Thyroid gland (tissue), 4 donors: ENCODE results near the gene NBPF6. TPM values are rescaled to one million over a fixed set of nuclear protein-coding genes. Genes with fewer than 3 reads are reported as not detected.
"Not testable (repeated sequence)": the region's sequence is repeated elsewhere in the genome, so short reads cannot be mapped to it uniquely, and the experiment has no call there.

Source experiments
- DNase-seq, 2 donors: peaks; one replicate each; pipeline ENCODE4 v3.0.0-alpha.2; 2019
- H3K27ac ChIP-seq, 3 donors: fragments of 200-600 bp; sonication (generic); 1 replicate in 2 of 3; 2 replicates in 1 of 3; pipeline ENCODE4 v1.5.1; 2016 to 2019; ENCODE audit warnings: mild to moderate bottlenecking in 1 of 3, moderate library complexity in 1 of 3
- H3K27me3 ChIP-seq: fragments of 200-600 bp; sonication (generic); one replicate; pipeline ENCODE4 v1.5.1; 2019
- H3K36me3 ChIP-seq, 2 donors: fragments of 200-600 bp; sonication (generic); one replicate each; pipeline ENCODE4 v1.5.1; 2016 to 2019
- H3K4me1 ChIP-seq, 2 donors: fragments of 200-600 bp; sonication (generic); one replicate each; pipeline ENCODE4 v1.5.1; 2017 to 2019
- H3K4me3 ChIP-seq, 3 donors: fragments of 200-600 bp; sonication (generic); replicated peaks in 1 of 3; 1 replicate in 2 of 3; 2 replicates in 1 of 3; pipeline ENCODE4 v1.5.1; 2016; ENCODE audit warnings: mild to moderate bottlenecking in 1 of 3
- H3K9me3 ChIP-seq: fragments of 200-600 bp; sonication (generic); one replicate; pipeline ENCODE4 v1.5.1; 2017
- CTCF ChIP-seq, 6 experiments: fragments of 200-600 bp in 3 of 6; fragments of 450-650 bp in 3 of 6; sonication (generic) in 3 of 6; IDR thresholded peaks; one replicate each; pipeline ENCODE4 v1.5.1; 2016 to 2019; ENCODE audit warnings: antibody characterized with exemption in 6 of 6, mild to moderate bottlenecking in 2 of 6, inconsistent platforms in 1 of 6, moderate library complexity in 1 of 6
- POLR2A ChIP-seq, 2 donors: fragments of 450-650 bp; IDR thresholded peaks; one replicate each; pipeline ENCODE4 v1.6.1; 2017; ENCODE audit warnings: antibody characterized with exemption in 2 of 2, mild to moderate bottlenecking in 2 of 2, moderate library complexity in 1 of 2
- WGBS, 2 donors: methylation state at CpG; one replicate each; pipeline ENCODE4 v1.1.5; 2017; 5-methylcytosine and 5-hydroxymethylcytosine counted together
- intact Hi-C: fragments of 100-400 bp; cut with DNase I; formaldehyde crosslinking; loops from one replicate; pipeline ENCODE4 v1.15.1; 2023
- total RNA-seq, 4 donors: library from RNA; depleted of rRNA; stranded (reverse); fragments of >200 nt; gene quantifications; one replicate each; pipeline ENCODE4 v1.2.3, GENCODE V29; 2016

NBPF6 gene
- total RNA-seq, 4 donors from 2014 or later: not detected

- TF ChIP-seq CTCF (IDR thresholded peaks at IDR 0.05) (no peak), POLR2A (IDR thresholded peaks at IDR 0.05) (no peak)
- Histone ChIP-seq H3K36me3 (no peaks in the 10 kb centered on the region), H3K27ac (no peak overlapping the region), H3K9me3 (no peaks in the 10 kb centered on the region), H3K4me1 (no peaks in the 10 kb centered on the region), H3K4me3 (no peak overlapping the region), H3K27me3 (no peaks in the 10 kb centered on the region)
- WGBS, 2 donors: 58 to 61% methylated on average over 3 of the region's 3 CpGs
- no peak for DNase-seq
- intact Hi-C loops: loop anchor here (2.0 kb wide), 1 partner anchor 131 kb away; no protein-coding TSS in a partner anchor
Observed at GRCh38 chr1:108511764-108512163, 61.6 kb downstream of the NBPF6 start.

GRCh38 chr1:108512239-108513043, 62.3 kb downstream of the NBPF6 start:
- no peak overlapping the region for H3K4me3 ChIP-seq
- no peaks in the 10 kb centered on the region for H3K9me3 ChIP-seq
- intact Hi-C loops: no loop called here
- no peak for DNase-seq
- H3K36me3 ChIP-seq: no peaks in the 10 kb centered on the region
- H3K4me1 ChIP-seq: no peaks in the 10 kb centered on the region
- WGBS, 2 donors: 62 to 63% methylated on average over 6 of the region's 6 CpGs
- H3K27ac ChIP-seq: no peak overlapping the region
- no peaks in the 10 kb centered on the region for H3K27me3 ChIP-seq
- peak; percentile 53 to 89 (median 84) for TF ChIP-seq CTCF (IDR thresholded peaks at IDR 0.05)
- no peak for TF ChIP-seq POLR2A (IDR thresholded peaks at IDR 0.05)

GRCh38 chr1:108513044-108513415, 62.9 kb downstream of the NBPF6 start:
- no peak overlapping the region for H3K4me3 ChIP-seq
- whole genome bisulfite sequencing, 2 donors: 67 to 77% methylated on average over 2 of the region's 2 CpGs
- TF ChIP-seq CTCF (IDR thresholded peaks at IDR 0.05) (no peak), POLR2A (IDR thresholded peaks at IDR 0.05) (no peak)
- no peaks in the 10 kb centered on the region for H3K36me3 ChIP-seq
- no peaks in the 10 kb centered on the region for H3K27me3 ChIP-seq
- no peak overlapping the region for H3K27ac ChIP-seq
- no peaks in the 10 kb centered on the region for H3K9me3 ChIP-seq
- DNase-seq: no peak
- H3K4me1 ChIP-seq: no peaks in the 10 kb centered on the region
- intact Hi-C loops: no loop called here

GRCh38 chr1:108513914-108514313, 63.8 kb downstream of the NBPF6 start:
- H3K4me1 ChIP-seq, H3K27me3 ChIP-seq, intact Hi-C loops, H3K4me3 ChIP-seq, H3K27ac ChIP-seq, DNase-seq, H3K9me3 ChIP-seq, H3K36me3 ChIP-seq: not testable (repeated sequence)
- 100% methylated on average over 2 of the region's 2 CpGs for WGBS, 2 donors

GRCh38 chr1:108517301-108517897, 67.3 kb downstream of the NBPF6 start:
- DNase-seq, intact Hi-C loops, H3K9me3 ChIP-seq, H3K4me1 ChIP-seq, H3K27me3 ChIP-seq, H3K36me3 ChIP-seq, H3K4me3 ChIP-seq, H3K27ac ChIP-seq: not testable (repeated sequence)
- 45 to 59% methylated on average over 6 of the region's 6 CpGs for WGBS, 2 donors

Other genes starting within 250 kb of the NBPF6 start
- gene SLC25A24, start 250.0 kb upstream of the NBPF6 start, total RNA-seq: 10 to 100 TPM; 36.1 to 52.0 (median 43.3) TPM
- not detected for gene NBPF4, start 206.3 kb upstream of the NBPF6 start, total RNA-seq
- gene EEIG2, start 109.8 kb downstream of the NBPF6 start, total RNA-seq: 10 to 100 TPM in 1 of 4 donors, 1 to 10 TPM in 3; 7.4 to 11.8 (median 8.2) TPM
- gene HENMT1, start 210.8 kb downstream of the NBPF6 start, total RNA-seq: 1 to 10 TPM; 1.5 to 7.3 (median 3.2) TPM
- gene PRPF38B, start 242.0 kb downstream of the NBPF6 start, total RNA-seq: 10 to 100 TPM; 25.0 to 41.0 (median 29.8) TPM